Mucosa of gallbladder (tissue), 1 donor: ENCODE results near the gene CARS1. TPM values are rescaled to one million over a fixed set of nuclear protein-coding genes. Genes with fewer than 3 reads are reported as not detected.
A peak's percentile ranks its signal among the peaks of the same experiment; 100 is the strongest.

Source experiments
- DNase-seq: peaks from one replicate; pipeline ENCODE4 v3.0.0-alpha.2; 2020; ENCODE audit warnings: low spot score
- total RNA-seq: library from RNA; stranded (reverse); gene quantifications from one replicate; pipeline ENCODE4 v1.2.1, GENCODE V29; 2021
- donor health status: DM: no; HTN: no; CAD: no.

The CARS1 gene
- total RNA-seq, 1 donor from 2014 or later: 39.9 TPM

DNA sequence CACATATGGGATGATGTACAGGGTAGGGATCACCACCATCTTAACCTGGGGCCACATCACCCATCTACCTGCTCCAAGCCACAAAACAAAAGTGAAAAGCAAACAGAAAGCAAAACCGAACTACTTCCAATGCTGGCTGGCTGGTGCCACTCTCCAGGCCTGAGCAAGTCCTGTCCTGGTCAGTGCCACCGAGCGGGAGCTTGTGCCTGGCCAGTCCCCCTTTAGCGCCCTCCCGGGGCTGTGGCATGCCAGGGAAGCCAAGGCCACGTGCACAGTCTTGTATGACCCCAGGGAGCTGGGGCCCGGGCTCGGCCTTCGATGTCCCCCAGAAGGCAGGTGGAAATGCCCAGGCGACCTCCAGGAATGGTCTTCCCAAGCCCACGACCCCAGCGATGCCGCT is 47.2 kb downstream of the CARS1 start:
- no peak for DNase-seq

DNA sequence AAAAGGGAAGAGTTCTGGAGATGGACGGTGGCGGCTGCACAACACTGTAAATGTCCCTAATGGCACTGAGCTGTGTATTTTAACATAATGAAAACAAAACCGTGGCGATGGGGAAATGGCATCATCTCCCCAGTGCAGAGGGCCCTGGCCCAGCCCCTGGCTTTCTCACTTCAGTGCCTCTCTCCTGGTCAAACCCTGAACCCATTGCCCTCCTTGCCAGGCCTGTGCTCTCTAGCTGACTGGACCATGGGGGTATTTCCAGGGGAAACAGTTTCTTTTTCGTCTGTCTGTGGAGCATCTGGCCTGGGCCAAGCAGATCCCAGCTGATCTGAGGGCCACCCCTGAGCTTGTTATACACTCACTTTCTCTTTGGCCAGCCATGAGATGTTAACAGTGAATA is 47.7 kb downstream of the CARS1 start:
- no peak for DNase-seq

DNA sequence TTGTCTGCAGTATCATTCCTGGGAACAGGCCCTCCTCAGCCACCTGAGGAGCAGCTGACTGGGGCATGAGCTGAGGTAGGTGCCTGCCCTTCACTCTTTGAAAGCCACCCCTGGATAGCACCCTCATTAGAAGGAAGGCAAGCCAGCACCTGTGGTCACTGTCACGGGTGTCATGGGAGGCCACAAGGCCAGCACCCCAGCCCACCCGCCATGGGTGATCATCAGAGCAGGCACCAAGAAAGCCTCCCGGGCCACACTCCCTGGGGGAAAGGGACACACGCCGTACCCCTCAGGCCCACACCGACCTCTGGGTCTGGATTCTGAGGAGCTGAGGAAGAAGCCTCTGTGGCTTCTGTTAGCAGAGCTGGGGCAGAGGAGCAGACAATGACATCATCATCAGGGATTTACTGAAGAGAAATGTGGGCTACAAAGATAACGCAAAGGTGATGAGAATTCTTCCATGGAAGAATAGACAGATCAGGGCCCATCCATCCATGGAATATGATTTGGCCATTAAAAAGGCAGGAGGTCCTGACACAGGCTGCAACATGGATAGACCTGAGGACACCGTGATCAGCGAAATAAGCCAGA is 48.4 kb downstream of the CARS1 start:
- DNase-seq: no peak

DNA sequence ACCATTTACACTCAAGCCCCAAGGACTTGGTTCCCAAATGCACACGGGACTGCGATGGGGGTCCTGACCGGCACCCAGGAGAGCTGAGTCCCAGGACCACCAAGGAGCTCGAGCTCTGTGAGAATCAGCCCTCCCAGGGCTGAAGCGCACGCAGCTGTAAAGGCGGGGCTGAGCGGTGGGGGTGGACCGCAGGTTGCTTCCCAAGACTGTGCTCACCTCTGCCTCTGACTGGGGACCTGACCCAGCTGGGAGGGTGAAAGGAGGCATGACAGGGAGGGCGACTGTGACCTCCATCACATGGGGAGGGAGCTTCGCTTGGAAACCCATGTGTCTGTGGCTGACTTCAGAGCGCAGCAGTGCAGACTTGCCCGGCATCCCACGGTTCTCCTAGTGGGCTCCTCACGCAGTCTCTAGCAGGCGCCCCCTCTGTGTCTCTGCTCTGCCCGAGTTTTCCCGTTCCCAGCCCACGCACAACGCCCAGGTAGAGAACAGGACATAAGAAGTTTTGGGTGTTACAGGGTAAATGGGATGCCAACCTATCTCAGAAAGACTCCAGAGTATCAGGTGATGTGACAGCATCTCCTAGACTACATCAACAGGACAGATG is 49.7 kb downstream of the CARS1 start:
- DNase-seq: no peak

DNA sequence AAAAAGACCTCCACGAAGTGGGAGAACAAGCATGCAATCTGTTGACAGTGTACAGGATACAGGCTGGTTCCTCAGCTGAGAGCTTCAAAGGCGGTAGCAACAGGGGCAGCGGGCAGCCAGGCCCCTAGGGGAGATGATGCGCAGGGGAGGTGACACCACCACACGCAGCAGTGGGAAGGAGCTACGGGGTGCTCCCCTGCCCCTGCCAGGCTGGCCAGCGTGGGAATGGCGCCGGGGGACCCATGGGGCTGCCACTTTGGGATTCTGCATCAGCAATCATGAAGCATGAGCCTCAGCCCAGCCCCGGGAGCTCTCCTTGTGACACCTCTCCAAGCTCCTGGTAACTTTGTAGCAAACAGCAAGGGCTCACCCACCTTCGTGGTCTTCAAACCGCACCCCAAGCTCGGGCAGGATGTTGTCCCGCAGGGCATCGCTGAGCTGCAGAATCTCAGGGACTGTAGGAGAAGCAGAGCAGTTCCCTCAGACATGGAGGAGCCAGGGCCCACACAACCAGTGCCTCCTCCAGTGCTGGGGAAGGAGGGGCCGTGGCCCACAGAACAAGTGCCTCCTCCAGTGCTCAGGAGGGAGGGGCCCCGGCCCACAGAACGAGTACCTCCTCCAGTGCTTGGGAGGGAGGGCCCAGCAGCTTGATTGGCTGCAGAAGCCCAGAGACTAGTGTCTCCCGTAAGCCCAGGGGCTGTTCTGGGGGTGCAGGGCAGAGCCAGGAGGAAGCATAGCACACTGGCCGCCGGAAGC is 50.5 kb downstream of the CARS1 start:
- DNase-seq: no peak

DNA sequence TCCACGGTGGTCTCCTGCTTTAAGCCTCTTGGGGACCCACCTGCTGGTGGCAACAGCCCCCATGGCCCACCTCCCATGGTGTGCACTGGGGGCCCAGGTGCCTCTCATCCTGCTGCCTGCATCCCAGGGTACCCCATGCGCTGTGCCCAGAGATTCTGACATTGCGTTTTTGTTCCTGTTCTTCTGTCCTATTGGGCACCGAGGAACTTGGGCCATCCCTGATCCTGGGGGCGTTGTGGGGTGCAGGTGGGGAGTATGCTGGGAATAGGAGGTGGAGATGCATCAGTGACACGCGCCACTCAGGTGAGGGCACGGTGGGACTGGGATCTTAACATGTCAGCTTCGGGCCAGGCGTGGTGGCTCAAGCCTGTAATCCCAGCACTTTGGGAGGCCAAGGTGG is 52.7 kb downstream of the CARS1 start:
- no peak for DNase-seq

DNA sequence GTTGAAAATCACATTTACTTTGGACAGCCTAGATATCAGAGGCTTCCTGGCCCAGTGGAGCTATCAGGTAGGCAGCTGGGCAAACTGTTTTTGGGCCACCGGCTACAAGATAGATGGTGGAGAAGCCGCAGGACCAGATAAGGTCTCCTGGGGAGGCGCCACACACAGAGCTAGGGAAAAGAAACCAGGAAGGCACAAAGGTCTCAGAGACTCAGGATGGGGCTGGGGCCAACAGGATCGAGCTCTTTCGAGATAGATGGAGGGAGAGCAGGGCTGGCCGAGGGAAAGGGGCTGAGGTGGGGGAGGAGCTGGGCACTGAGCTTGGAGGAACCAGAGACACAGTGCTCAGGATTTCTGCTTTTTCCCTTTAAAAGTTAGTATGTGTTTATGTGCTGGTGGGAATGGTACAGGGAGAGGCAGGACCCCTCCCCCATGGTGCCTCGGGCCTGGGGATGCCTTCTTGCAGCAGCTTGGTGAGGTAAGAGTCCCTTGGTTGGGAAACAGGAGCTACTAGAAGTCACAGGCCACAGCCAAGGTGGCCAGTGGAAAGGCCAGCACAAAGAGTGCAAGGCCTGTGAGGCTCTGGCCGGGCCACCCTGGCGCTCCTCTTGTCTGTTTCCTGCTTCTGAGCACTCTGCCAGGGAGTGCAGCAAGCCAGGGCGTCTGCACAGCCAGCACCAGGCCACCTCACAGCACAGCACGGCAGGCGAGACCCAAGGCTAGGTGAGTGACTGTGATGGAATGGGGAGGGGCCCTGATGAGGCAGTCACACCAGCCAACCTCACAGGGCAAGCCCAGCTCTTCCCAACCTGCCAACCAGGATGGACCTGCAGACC is 53.6 kb downstream of the CARS1 start:
- peak; percentile 38 for DNase-seq

DNA sequence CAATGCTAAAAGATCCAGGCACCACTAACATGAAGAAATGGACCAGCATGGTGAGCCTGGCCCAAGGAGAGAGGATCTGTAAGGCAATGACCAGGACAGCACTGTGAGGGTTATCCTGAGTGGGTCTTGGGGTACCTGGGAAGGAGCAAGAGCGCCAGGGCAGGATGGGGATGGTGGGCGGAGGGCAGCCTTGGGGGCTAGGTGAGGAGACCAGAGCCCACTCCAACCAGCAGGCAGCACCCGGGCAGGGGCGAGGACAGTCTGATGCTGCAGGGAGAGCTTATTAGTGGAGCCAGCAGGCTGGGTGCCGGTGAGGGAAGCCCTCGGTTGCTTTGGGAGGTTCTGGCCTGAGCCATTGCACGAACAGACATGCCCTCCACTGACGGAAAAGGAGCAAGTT is 54.4 kb downstream of the CARS1 start:
- DNase-seq: no peak

DNA sequence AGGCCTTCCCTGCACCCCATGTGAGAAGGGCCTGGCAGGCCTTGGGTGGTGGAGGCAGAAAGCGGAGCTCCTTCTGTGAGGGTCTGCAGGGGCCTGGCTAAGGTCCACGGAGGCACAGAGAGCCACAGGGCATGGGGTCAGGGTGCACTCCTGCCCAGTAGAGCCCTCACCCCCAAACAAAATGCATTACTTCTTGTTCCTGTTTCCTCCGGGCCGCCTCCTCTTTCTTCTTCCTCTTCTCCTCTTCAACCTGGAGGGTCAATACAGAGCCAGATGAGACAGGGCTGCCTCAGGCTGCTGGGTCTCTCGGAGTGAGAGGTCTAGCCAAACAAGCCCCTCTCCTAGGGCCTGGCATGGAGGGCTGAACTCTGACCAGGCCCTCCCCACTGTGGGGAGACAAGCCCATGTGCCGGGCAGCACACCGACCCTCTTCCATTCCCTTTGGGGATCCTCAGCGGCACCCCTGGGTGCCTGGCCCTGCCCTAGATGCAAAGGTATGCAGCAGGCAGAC is 54.8 kb downstream of the CARS1 start:
- DNase-seq: no peak

DNA sequence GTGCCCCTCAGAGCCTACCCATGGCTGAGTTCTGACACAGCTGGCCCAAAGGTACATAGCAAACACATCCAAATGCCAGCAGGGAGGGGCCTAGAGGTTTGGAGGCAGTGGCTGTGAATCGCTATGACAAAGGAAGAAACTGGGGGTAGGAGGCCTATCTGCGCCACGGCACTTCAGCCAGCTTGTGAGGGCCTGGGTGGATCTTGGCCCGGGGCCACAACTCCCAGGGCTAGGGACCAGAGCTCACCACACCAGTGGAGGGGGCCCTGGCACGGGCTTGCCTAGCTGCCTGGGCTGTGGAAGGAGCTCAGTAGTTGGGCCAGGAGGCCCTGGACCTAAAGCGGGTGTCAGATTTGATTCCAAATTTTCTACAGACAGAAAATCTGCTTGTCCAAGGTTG is 55.7 kb downstream of the CARS1 start:
- no peak for DNase-seq

DNA sequence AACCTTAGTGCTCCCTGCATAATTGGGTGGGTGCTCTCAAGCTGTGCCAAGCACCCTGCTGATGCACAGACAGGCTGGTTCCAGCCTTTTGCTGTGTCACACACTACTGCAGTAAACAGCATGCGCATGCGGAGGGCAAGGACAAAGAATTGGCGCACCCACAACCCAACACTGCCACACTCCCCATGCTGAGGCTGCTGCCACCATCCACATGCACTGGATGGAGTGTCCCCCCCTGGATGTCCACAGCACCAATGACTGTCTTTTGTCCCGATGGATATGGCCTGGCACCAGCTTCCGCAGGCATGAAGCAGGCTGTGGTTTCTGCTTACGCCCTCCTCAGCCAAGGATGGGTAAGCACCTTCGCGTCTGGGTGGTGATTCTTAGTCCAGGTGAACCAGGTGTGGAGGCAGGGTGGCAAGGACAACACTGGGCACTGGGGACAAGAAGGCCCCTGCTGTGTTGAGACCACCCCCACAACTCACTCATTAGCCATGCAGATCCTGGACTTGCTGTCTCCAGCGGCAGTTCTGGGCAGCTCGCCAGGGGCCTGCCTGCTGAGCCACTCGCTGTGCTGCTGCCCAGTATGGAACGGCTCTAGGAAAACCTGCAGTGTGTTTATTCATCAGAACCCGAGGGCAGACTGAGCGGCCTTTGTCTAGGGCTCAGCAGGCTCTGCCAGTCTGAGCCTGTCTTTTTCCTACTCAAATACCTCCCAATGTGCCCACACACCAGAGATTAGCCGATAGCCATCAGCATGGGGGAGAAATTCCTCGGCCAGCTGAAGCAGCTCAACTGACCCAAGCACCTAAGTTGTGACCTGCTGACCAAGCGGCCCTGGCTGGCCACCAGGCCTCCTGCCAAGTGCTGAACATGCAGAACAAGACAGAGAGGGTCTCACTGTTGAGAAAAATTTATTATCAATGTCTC is 56.9 kb downstream of the CARS1 start:
- peak; percentile 88 for DNase-seq

DNA sequence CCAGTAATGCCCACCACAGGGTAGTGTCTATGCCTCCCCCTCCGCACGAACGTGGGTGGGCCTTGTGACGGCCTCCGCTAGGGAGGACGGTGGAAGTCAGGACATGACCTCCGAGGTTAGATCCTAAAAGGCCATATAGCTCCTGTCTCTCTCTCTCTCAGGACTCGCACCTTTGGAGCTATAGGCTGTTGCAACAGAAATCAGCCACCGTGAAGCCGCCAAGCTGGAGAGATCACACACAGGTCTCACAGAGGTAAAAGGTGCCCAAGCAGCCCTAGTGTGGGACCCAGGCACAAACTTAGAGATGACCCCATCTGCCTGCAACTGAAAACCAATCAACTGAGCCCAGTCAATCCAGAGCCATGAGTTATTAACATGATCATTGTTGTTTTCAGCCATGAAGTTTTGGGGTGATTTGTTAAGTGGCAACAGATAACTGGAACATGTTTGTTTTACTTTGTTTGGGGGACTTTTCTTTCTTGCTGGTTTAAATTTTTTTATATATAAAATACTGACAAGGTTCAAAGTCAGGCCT is 57.7 kb downstream of the CARS1 start:
- DNase-seq: no peak

DNA sequence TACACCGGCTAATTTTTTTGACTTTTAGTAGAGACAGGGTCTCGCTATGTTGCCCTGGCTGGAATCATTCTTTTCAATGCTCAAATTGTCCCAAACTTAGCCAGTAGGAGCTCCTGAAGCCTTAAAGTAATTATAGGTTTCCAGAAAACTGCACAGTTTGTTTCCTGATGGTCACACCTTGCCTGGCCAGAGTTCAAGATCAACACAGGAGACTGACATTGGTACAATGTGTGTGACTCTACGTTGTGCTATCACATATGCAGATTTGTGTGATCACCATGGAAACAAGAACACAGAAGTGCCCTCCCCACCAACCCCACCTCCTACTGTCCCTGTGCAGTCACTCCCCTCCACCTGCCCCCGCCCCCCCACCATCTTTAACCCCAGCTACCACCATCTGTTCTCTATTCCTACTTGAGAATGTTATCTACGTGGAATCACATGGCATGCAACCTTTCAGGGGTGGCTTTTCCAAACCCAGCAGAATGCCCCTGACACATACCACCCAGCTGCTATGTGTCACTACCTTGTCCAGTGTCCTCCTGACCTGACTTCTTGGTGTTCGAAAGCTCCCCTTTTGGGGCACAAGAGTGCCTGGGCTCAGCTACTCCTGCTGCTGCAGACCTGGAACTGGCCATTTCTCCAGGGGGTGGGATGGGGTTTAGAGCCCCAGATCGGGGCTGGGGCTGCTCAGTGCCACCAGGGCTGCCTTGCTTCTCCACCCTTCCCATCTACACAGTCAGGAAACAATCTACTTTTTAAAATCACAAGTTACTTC is 59.0 kb downstream of the CARS1 start:
- no peak for DNase-seq

DNA sequence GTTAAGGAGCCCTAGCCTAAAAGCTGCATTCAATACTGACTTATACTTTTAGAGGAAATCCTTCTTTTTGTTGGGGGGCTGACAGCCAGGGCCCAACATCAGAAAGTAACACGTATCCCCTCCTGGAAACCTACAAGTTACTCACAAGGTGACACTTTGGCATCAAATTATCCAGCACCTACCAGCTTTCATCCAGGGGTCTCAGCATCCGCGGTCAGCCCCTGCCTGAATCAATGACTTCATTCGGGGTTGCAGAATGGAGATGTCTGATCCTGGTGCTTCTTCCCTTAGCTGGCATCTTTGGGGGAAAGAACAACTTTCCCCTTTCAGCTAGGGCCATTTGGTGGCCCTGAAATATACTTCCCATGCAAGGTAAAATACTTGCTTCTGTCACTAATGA is 59.8 kb downstream of the CARS1 start:
- no peak for DNase-seq

DNA sequence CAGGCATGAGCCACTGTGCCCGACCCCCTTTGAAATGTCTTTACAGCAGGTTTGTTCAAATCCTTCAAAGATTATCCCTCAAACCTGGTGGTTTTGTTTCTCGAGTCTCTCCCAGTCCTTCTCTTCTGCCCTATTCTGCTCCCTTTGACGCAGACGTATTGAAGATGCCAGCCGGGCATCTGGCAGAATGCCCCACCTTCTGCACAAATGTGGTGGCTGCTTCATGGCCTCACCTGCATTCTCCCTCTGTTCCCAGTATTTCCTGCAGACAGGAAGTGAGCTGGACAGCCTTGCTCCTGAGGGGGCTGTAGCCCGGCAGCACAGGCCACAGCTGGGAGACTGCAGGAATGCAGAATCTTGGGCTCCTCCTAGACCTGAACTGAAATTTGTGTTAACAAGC is 60.2 kb downstream of the CARS1 start:
- DNase-seq: no peak

DNA sequence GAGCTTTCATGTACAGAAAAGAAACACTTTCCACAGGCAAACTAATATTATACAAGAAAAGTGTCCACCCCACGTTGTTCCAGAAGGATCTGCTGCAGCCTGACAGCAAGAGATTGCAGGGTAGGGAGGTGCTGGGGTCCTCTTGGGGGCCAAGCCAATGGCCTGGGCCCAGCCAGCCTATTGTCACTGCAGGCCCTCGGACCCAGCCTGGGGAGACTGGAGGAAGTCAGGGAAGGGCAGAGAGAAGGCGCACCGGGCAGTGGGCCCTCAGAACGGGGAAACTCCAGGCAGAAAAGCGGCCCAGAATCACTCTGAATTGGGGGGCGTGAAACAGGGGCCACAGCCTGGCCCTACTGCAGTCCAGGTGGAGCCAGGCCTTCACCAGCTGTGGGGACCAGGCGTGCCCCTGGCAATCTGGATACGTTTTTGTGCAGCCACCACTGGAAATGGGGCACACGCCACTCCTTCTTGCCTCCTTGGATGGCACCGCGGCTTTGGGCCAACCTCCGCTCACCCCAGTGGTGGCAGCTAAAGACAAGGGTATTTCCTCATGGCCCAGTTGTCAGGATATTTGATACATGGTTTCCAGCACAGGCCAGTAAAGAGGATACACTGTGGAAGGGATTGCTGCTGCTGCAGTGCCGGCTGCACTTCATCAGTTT is 61.2 kb downstream of the CARS1 start:
- no peak for DNase-seq

DNA sequence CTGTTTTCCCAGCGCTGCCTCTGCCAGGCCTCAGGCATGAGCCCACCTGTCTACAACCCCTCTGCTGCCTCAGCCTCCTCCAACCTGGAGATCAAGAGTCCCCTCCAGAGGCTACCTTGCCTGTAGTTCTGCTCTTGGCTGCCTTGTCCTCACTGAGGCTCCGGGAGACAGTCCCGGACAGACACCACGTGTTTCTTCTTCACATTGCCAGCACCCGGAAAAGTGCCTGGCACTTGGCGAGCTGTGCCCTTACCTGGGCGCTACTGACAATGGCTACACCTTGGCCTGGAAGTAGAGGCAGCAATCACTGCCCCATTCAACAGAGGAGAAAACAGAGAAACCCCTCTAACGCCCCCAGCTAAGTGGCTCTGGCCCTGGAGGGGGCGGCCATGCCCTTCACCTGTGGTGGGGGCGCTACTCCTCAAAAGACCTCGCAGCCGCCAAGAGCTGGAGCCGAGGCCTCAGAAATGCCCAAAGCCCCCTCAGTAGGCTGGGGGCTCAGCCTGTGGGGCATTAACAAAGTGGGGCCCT is 62.1 kb downstream of the CARS1 start:
- DNase-seq: no peak

DNA sequence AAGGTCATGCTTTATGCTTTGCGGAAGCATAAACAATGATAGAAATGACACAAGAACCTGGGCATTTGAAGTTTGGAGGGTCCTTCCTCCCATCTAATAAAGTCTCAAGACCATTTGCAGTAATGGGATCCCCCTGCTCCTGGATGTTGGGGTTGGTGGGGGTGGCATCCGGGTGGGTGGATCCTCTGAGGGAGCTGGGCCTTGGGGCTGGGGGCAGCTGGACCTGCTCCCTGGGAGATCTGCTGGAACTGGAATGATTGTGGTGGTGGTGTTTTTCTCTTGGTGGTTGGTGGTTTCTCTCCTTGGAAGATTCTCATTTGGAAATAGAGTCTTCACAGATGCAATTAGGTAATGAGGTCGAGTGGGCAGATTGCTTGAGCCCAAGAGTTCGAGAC is 62.9 kb downstream of the CARS1 start:
- DNase-seq: no peak

DNA sequence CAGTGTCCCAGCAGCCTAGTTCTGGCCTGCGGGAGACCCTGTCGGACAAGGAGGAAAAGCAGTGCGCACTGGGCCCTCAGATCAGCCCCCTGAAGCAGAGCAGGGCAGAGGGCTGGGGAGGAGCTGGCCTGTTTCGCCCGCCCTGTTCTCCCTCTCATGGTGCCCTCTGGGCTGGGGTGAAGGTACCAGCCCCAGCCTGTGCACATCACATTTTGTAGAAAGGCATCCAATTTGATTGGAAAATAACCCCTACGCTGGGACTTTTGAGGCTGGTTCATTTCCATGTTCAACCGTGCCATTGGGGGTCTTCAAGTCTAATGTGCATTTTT is 64.3 kb downstream of the CARS1 start:
- no peak for DNase-seq
